D721Med (cell line): ENCODE measurements around the gene TUBB1.

Experiments
- DNase-seq: peaks from one replicate; pipeline ENCODE4 v3.0.0; 2011; ENCODE audit warnings: low spot score; ENCODE audit not compliant: insufficient read length
- FAIRE-seq: peaks from 2 replicates; lab custom pipeline; 2011; peaks lifted over from hg19 to GRCh38; lab: Jason Lieb, UNC
- CTCF ChIP-seq: IDR thresholded peaks from 2 replicates; pipeline ENCODE4 v1.5.1; 2012; ENCODE audit warnings: mild to moderate bottlenecking, control low read depth; ENCODE audit not compliant: insufficient read depth; ENCODE audit errors: missing control alignments

TUBB1 gene

GRCh38 chr20:59015812-59016711 lies 3.2 kb upstream of the TUBB1 start:
- no peak for FAIRE-seq
- no peak for DNase-seq
- TF ChIP-seq CTCF, result no peak

GRCh38 chr20:59016795-59017492 lies 2.3 kb upstream of the TUBB1 start:
- no peak for FAIRE-seq
- DNase-seq, result no peak
- TF ChIP-seq CTCF, result no peak

GRCh38 chr20:59017493-59018231 lies 1.6 kb upstream of the TUBB1 start:
- no peak for FAIRE-seq
- no peak for DNase-seq
- TF ChIP-seq CTCF, result no peak

- no peak for FAIRE-seq
- no peak for DNase-seq
- no peak for TF ChIP-seq CTCF
Measured at GRCh38 chr20:59018817-59019216, 412 bp upstream of the TUBB1 start.

GRCh38 chr20:59020938-59021551 lies 1.8 kb downstream of the TUBB1 start:
- no peak for TF ChIP-seq CTCF
- FAIRE-seq, result no peak
- DNase-seq, result no peak

GRCh38 chr20:59022754-59023153 lies 3.5 kb downstream of the TUBB1 start:
- FAIRE-seq (no peak), DNase-seq (no peak)
- no peak for TF ChIP-seq CTCF
